ENCODE measurements around the gene KHNYN.

The KHNYN gene

DNA sequence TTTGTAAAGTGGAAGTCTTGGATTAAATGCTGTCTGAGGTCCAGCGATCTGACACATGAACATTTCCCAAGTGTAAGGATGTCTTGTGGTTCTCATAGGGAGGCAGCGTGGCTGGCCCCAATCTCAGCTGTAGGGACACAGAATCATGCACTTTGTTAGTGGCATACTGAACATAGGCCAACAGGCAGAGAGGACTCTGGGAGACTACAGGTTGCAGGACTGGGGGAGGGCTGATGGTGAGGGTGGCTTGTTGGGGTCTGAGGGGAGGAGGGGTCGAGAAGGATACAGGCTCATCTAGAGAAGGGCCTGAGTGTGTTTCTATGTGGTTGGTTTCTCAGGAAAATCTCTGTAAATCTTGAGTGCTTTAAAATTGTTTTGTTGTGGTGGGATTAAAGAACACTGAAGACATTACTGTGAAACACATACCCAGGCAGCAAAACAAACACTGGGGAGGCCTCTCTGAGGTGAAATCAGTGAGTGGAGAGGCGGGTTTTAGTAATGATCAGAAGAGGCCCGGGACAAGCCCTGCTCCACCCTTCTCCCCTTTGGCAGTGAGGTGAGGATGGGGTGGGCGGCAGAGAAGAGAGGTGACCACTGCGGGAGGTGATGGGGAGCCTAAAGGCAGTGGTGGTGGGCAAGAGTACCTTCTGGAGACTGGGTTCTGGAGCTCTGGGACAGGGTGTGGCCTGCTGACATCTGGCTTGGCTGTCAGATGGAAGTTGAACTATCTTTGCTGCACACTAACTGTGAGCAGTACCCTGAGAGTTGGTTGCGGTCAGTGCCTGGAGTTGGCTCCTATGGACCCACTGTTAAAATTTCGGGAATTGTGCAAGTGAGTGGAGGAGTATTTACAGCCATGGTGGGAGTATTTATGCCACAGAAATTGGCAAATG is 27.7 kb upstream of the KHNYN start:
- DNase-seq (ENCODE audit: low read depth in 2 of 2), result no peak

GRCh38 chr14:24403294-24403998 is 26.3 kb upstream of the KHNYN start:
- DNase-seq (ENCODE audit: low read depth in 2 of 2), result no peak

DNA sequence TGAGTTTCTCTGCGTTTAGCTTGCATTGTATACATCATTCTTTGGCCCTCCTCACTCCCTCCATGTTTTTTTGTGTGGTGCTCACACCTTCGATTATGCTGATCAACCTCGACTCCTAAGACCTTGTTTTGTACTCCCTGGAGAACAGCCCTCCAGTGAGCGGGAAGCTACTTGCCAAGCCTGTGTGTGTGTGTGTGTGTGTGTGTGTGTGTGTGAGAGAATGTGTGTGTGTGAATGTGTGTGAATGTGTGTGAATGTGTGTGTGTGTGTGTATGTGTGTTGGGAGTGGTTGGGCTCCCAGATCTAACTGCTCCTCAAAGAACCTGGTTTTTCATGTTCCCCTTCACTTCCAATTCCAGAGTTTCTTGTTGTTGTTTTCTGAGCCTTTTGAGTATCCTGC is 24.9 kb upstream of the KHNYN start:
- no peak for DNase-seq (ENCODE audit: low read depth in 2 of 2)

GRCh38 chr14:24406416-24406815 is 23.3 kb upstream of the KHNYN start:
- no peak for DNase-seq (ENCODE audit: low read depth in 2 of 2)

DNA sequence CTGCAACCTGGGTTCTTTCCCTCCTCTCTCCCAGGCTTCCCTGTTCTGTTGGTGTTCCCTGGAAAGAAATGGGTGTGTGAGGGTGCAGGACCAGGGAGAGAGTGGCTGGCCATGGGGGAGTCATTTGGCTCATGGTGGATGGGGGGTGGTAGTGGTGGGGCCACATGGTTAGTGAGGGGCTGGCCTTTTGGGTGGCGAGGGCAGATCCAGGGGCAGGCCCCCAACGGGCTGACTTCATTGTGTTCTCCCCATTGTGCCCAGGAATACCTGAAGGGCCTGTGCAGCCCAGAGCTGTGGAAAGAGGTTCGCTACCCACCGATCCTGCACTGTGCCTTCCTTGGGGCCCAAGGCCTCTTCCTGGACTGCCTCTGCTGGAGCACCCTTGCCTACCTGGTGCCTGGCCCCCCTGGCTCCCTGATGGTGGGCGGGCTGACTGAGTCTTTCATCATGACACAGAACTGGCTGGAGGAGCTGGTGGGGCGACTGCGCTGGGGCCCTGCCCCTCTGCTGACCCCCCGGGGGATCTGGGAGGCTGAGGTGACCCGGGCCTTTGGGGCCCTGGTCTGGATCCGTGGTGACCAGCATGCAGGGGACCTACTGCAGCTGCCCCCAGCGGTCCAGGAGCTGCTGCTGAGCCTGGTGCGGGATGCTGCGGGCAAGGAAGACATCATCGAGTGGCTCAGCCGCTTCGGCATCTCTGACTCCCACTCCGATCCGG is 22.0 kb upstream of the KHNYN start:
- DNase-seq (ENCODE audit: low read depth in 2 of 2), result no peak

- DNase-seq (ENCODE audit: low read depth in 2 of 2), result no peak
These were observed 21.0 kb upstream of the KHNYN start for GRCh38 chr14:24408764-24409163.

- DNase-seq (ENCODE audit: low read depth in 2 of 2), result no peak
These were observed 20.6 kb upstream of the KHNYN start for GRCh38 chr14:24409192-24409591.

DNA sequence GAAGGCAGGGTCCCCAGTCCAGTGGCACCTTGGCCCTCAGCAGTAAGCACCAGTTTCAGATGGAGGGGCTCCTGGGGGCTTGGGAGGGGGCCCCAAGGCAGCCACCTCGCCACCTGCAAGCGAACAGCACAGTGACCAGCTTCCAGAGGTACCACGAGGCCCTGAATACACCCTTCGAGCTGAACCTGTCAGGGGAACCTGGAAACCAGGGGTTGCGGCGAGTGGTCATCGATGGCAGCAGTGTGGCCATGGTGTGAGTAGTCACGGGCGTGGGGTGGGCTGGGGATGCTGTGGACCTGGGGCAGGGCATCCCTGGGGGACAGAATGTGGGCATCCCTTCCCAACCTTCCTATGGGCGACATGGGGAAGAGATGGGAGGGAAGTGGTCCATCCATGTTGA is 19.8 kb upstream of the KHNYN start:
- DNase-seq (ENCODE audit: low read depth in 2 of 2), result no peak

- DNase-seq (ENCODE audit: low read depth in 2 of 2), result no peak
These were observed 18.0 kb upstream of the KHNYN start for GRCh38 chr14:24411443-24412389.

DNA sequence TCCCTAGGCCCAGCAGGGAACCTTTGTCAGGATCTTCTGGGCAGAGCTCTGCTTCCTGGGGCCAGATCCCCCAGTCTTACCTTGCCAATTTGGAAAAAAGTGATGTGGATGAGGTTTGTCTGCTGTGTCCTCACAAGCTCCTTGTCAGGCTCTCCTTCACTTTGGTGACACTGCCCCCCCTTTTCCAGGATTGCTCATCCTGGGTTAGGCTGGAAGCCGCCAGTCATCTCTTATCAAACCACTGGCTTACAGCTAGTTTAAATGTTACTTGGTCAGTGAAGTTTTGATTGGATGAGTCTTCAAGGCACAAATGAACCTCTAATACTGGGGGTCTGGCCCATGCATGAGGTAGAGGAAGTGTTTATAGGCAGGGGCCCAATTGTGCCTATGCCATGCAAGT is 15.7 kb upstream of the KHNYN start:
- DNase-seq (ENCODE audit: low read depth in 2 of 2), result no peak

DNA sequence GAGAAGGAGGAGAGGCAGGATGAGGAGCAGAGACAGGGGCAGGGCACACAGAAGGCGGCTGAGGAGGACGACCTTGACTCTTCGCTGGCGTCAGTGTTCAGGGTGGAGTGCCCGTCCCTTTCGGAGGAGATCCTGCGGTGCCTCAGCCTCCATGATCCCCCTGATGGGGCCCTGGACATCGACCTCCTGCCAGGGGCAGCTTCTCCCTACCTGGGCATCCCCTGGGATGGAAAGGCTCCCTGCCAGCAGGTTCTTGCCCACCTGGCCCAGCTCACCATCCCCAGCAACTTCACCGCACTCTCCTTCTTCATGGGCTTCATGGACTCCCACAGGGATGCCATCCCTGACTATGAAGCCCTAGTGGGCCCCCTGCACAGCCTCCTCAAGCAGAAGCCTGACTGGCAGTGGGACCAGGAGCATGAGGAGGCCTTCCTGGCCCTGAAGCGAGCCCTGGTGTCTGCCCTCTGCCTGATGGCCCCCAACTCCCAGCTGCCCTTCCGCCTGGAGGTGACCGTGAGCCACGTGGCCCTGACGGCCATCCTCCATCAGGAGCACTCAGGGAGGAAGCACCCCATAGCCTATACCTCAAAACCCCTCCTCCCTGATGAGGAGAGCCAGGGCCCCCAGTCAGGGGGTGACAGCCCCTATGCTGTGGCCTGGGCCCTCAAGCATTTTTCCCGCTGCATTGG is 14.9 kb upstream of the KHNYN start:
- no peak for DNase-seq (ENCODE audit: low read depth in 2 of 2)

- DNase-seq (ENCODE audit: low read depth in 2 of 2), result no peak
These were observed 14.1 kb upstream of the KHNYN start for GRCh38 chr14:24415421-24416253.

- no peak for DNase-seq (ENCODE audit: low read depth in 2 of 2)
These were observed 13.4 kb upstream of the KHNYN start for GRCh38 chr14:24416254-24416931.

GRCh38 chr14:24416932-24417619 is 12.7 kb upstream of the KHNYN start:
- no peak for DNase-seq (ENCODE audit: low read depth in 2 of 2)

GRCh38 chr14:24417832-24418491 is 11.8 kb upstream of the KHNYN start:
- DNase-seq (ENCODE audit: low read depth in 2 of 2), result no peak

DNA sequence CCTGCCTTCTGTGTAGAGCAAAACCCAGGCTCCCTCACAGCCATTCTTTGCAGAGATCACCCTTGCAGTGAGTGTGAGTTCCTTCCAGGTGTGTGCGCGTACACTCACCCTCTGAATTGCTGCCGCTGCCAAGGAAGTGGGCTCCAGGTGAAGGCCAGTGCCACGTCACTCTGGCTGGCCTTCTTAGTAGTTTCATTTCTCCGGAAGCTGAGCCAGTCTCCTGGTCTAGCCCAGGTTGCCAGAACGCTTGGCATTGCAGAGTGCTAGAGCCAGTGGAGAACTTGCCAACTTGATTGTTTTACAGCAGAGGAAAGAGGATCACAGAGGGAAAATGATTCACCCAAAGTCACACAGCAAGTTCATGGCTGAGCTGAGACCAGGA is 11.3 kb upstream of the KHNYN start:
- no peak for DNase-seq (ENCODE audit: low read depth in 2 of 2)

GRCh38 chr14:24422261-24422660 is 7.5 kb upstream of the KHNYN start:
- DNase-seq (ENCODE audit: low read depth in 2 of 2), result no peak

All from stimulated activated CD4-positive, alpha-beta T cell treated with anti-CD3 and anti-CD28 coated beads, Interleukin-4, amount 100 ng/mL, for 48 hours (primary cell).